DOHH2 (cell line): ENCODE data around the gene ROR1.

Experiments used
- H3F3A ChIP-seq: fragments of 200-600 bp; sonication (generic), shearing (Covaris generic); 2 replicates; pipeline ENCODE4 v1.6.0; 2016; ENCODE audit warnings: antibody characterized with exemption, mild to moderate bottlenecking; ENCODE audit not compliant: control insufficient read depth, insufficient read depth
- H3K27ac ChIP-seq: fragments of 200-600 bp; sonication (generic); 2 replicates; pipeline ENCODE4 v1.5.1; 2014; ENCODE audit warnings: low read depth, mild to moderate bottlenecking, low read length, moderate library complexity
- H3K27me3 ChIP-seq: fragments of 200-600 bp; sonication (generic); 2 replicates; pipeline ENCODE4 v1.6.1; 2014; ENCODE audit warnings: mild to moderate bottlenecking, low read length, mixed read lengths; ENCODE audit not compliant: control insufficient read depth
- H3K36me3 ChIP-seq: fragments of 200-600 bp; sonication (generic); 2 replicates; pipeline ENCODE4 v1.6.1; 2014; ENCODE audit warnings: mild to moderate bottlenecking, low read length, moderate library complexity, mixed read lengths; ENCODE audit not compliant: control insufficient read depth
- H3K4me1 ChIP-seq: fragments of 200-600 bp; sonication (generic); 2 replicates; pipeline ENCODE4 v1.6.1; 2014; ENCODE audit warnings: mild to moderate bottlenecking, low read length, mixed read lengths; ENCODE audit not compliant: control insufficient read depth
- H3K4me2 ChIP-seq: fragments of 200-600 bp; sonication (generic); 2 replicates; pipeline ENCODE4 v1.6.0; 2014; ENCODE audit warnings: mild to moderate bottlenecking, low read length, moderate library complexity
- H3K4me3 ChIP-seq: fragments of 200-600 bp; sonication (generic); 2 replicates; pipeline ENCODE4 v1.5.1; 2014; ENCODE audit warnings: mild to moderate bottlenecking, low read length, mixed read lengths
- H3K79me2 ChIP-seq: fragments of 200-600 bp; sonication (generic); 2 replicates; pipeline ENCODE4 v1.6.1; 2014; ENCODE audit warnings: mild to moderate bottlenecking, low read length, mixed read lengths; ENCODE audit not compliant: control insufficient read depth
- H3K9me2 ChIP-seq: fragments of 200-600 bp; sonication (generic); replicated peaks from 2 replicates; pipeline ENCODE4 v1.6.1; 2014; ENCODE audit warnings: mild to moderate bottlenecking, low read length, mixed read lengths; ENCODE audit not compliant: control insufficient read depth
- H3K9me3 ChIP-seq: fragments of 200-600 bp; sonication (generic); 2 replicates; pipeline ENCODE4 v1.6.1; 2014; ENCODE audit warnings: antibody characterized with exemption, low read length, mixed read lengths; ENCODE audit not compliant: control insufficient read depth, insufficient read depth
- H4K20me1 ChIP-seq: fragments of 200-600 bp; sonication (generic); 2 replicates; pipeline ENCODE4 v1.6.0; 2014; ENCODE audit warnings: low read depth, mild to moderate bottlenecking, antibody characterized with exemption, low read length, moderate library complexity; ENCODE audit not compliant: control insufficient read depth, insufficient read depth
- EZH2phosphoT487 ChIP-seq: fragments of 200-600 bp; sonication (generic); IDR thresholded peaks from 2 replicates; pipeline ENCODE4 v1.6.1; 2017; ENCODE audit warnings: borderline replicate concordance, mild to moderate bottlenecking, antibody characterized with exemption, low read length, moderate library complexity, mixed read lengths
- TF ChIP-seq, protein P1 (sequence below): fragments of 200-600 bp; sonication (generic); IDR thresholded peaks from one replicate; pipeline ENCODE4 v1.5.1; 2014; ENCODE audit warnings: antibody characterized with exemption, mild to moderate bottlenecking, low read depth, low read length; ENCODE audit not compliant: poor library complexity, severe bottlenecking

The ROR1 gene

DNA sequence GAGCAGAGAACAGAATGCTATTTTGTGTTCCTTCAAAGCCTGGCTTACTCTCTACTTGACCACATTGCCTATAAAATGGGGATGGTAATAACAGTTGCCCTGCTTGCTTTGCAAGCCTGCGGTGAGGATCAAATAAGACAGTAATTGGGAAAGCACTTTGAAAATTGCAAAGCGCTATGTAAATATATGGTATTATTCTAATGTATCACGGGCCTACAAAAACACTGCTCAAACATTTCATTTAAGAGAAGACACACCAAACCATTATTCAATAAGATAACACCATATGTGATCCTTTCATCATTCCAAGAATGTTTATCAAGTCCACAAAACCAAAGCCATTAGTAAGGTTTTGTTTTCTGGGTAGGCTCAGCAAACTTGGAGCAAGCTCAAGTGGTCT is 208.4 kb downstream of the ROR1 start:
- H3K4me1 ChIP-seq: no peaks in the 10 kb centered on the region
- H3K4me3 ChIP-seq: no peak overlapping the region
- no peaks in the 10 kb centered on the region for H4K20me1 ChIP-seq
- H3K9me2 ChIP-seq: no peaks in the 10 kb centered on the region
- no peaks in the 10 kb centered on the region for H3K36me3 ChIP-seq
- H3K27me3 ChIP-seq: peaks cover 6% of the 10 kb centered on the region
- H3K79me2 ChIP-seq: no peaks in the 10 kb centered on the region
- H3F3A ChIP-seq: no peaks in the 10 kb centered on the region
- TF ChIP-seq EZH2phosphoT487: no peak
- TF ChIP-seq, protein P1, sequence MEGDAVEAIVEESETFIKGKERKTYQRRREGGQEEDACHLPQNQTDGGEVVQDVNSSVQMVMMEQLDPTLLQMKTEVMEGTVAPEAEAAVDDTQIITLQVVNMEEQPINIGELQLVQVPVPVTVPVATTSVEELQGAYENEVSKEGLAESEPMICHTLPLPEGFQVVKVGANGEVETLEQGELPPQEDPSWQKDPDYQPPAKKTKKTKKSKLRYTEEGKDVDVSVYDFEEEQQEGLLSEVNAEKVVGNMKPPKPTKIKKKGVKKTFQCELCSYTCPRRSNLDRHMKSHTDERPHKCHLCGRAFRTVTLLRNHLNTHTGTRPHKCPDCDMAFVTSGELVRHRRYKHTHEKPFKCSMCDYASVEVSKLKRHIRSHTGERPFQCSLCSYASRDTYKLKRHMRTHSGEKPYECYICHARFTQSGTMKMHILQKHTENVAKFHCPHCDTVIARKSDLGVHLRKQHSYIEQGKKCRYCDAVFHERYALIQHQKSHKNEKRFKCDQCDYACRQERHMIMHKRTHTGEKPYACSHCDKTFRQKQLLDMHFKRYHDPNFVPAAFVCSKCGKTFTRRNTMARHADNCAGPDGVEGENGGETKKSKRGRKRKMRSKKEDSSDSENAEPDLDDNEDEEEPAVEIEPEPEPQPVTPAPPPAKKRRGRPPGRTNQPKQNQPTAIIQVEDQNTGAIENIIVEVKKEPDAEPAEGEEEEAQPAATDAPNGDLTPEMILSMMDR: no peak
- H3K9me3 ChIP-seq: no peaks in the 10 kb centered on the region
- H3K4me2 ChIP-seq: no peak overlapping the region
- no peak overlapping the region for H3K27ac ChIP-seq

DNA sequence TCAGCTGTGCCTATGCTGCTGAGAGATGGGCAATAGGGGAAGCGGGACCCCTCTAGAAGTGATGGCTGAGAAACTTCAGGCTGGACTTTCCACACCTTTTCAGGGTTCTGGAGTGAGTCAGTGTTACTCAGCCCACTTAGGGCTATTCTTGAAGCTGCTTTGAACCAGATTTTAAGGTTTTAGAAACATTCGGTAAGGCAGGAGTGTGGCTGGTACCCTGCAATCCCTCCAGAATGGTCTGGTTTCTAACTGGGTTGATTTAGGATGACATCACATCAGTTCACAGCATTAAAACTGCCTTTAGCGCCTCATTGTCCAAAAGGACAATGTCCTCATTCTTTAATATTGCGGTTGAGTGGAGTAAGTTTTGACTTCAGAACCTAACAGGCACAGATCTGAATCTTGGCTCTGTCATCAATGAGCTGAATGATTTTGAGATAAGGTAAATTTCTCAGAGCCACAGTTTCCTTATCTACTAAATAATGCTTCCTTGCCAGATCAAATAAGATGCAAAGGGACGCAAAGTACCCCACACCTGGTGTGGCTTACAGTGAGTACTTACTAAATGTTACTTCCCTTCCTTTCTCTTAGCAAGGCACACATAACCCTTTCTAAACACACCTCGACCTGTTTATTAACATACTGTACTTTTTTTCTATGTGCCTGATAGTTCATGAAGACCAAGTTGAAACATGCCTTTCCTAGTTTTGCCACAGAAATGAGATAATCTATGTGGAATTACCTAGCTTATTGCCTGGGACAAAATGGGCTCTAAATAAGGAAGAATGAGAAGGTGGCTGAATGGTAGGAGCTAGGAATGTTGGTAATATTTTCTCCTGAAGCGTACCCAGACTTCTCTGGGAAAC is 209.8 kb downstream of the ROR1 start:
- Histone ChIP-seq H3K4me2 (no peak overlapping the region), H3K9me2 (no peaks in the 10 kb centered on the region)

DNA sequence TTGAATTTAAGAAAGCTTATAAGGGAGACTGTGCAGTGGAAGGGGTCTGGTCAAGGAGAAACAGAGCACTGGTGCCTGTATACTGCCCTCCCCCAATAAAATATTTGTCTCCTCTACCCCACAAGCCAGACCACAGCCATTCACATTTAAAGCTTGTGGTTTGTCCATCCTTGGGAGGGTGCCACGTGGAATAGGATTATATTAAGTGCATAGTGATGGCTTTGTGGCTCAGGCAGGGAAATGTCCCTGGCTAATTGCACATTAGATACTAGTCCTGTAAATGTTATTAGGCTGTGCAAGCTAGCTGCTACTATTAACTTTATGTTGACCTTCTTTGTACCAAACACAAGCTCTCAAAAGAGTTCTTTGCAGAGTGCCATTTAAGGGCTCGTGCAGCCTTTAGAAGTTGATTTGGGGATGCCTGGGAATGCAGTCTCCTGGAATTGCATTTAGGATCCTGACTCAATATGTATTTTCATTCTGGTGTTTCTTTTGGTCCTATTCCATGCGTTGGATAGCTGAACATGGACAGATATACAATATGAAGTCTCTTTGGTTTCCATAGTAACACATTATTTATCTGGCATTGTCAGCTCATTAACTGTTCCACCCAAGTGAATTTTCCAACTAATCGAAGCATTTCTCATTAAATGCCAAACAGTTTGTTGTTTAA is 210.6 kb downstream of the ROR1 start:
- Histone ChIP-seq H3K4me2 (no peak overlapping the region), H3K4me1 (no peaks in the 10 kb centered on the region), H3K9me2 (no peaks in the 10 kb centered on the region), H3K4me3 (no peak overlapping the region), H3K27me3 (peaks cover 4% of the 10 kb centered on the region), H4K20me1 (no peaks in the 10 kb centered on the region), H3K36me3 (no peaks in the 10 kb centered on the region), H3K27ac (no peak overlapping the region), H3F3A (no peaks in the 10 kb centered on the region), H3K9me3 (no peaks in the 10 kb centered on the region), H3K79me2 (no peaks in the 10 kb centered on the region)
- no peak for TF ChIP-seq EZH2phosphoT487
- TF ChIP-seq, protein P1: no peak

More for the DNA sequence above, 209.8 kb downstream of the ROR1 start:
- H4K20me1 ChIP-seq: no peaks in the 10 kb centered on the region
- H3F3A ChIP-seq: no peaks in the 10 kb centered on the region
- peaks cover 4% of the 10 kb centered on the region; the same call in 1 of the 2 replicates for H3K27me3 ChIP-seq
- no peaks in the 10 kb centered on the region for H3K79me2 ChIP-seq
- no peaks in the 10 kb centered on the region for H3K4me1 ChIP-seq
- H3K9me3 ChIP-seq: no peaks in the 10 kb centered on the region
- no peak for TF ChIP-seq EZH2phosphoT487
- TF ChIP-seq, protein P1: no peak
- no peak overlapping the region for H3K27ac ChIP-seq
- no peak overlapping the region for H3K4me3 ChIP-seq
- H3K36me3 ChIP-seq: no peaks in the 10 kb centered on the region
